ENCODE measurements around the gene DSN1. TPM values are rescaled to one million over a fixed set of nuclear protein-coding genes. Genes with fewer than 3 reads are reported as not detected.

DSN1 gene
- total RNA-seq, 2 experiments from 2014 or later: 33.5 to 35.3 TPM

DNA sequence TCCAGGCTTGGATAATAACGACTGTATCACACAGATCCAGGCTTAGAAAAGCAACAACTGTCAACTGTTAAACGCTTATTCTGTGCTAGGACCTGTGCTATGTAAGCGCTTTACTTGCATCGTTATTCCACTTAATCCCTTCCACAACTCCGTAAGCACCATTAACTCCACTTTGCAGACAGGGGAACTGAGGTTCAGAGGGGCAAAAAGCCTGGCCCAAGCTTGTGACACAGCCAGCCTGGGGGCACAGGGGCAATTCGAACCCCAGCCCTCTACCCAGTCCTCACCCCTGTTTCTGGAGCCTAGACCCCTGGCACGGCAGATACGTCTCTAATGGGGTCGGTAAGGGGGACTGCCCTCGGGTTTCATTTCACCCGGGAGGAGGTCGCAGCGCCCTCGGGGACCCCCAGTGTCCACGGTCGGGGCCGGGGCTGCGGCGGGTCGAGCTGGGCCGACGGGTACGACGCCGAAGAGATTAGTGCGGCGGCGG lies 411 bp downstream of the DSN1 start:
- Mint-ChIP-seq H3K36me3 (ENCODE audit: low read depth) (peaks cover 7% of the 10 kb centered on the region), H3K4me1 (peaks cover 44% of the 10 kb centered on the region), H3K9me3 (no peaks in the 10 kb centered on the region), H3K4me3 (peak overlapping the region; percentile 88), H3K27me3 (no peaks in the 10 kb centered on the region), H3K27ac (peak overlapping the region; percentile 95)
- ChIA-PET POLR2A (no interaction called here), CTCF (interaction anchor here (0.7 to 2.4 kb wide), 19 partner anchors 9 to 170 kb away, joined by 3 to 16 read pairs (median 4); partner anchors contain the start of genes NDRG3 and RAB5IF)
- no peak for DNase-seq

DNA sequence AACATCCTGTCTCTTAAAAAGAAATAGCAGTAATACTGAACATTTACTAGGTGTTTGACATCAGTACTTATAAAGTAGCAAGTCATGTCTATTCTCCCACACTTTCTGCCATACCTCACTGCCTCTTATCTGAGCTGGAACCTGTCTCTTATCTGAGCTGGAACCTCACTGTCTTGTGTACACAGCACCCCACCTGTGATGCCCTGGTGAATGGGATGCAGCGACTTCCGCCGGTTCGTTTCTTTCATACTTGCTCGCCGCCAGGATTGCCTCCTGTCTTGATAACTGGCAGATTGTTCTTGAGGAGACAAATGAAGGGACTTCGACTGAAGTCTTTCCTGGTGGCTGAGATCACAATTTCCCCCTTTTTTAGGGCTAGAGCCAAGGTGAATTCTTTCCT lies 2.9 kb downstream of the DSN1 start:
- Mint-ChIP-seq H3K27me3 (no peaks in the 10 kb centered on the region), H3K27ac (no peak overlapping the region), H3K9me3 (no peaks in the 10 kb centered on the region), H3K4me3 (no peak overlapping the region), H3K36me3 (ENCODE audit: low read depth) (peaks cover 11% of the 10 kb centered on the region), H3K4me1 (peaks cover 44% of the 10 kb centered on the region)
- DNase-seq: no peak
- ChIA-PET CTCF (no interaction called here), POLR2A (no interaction called here)

DNA sequence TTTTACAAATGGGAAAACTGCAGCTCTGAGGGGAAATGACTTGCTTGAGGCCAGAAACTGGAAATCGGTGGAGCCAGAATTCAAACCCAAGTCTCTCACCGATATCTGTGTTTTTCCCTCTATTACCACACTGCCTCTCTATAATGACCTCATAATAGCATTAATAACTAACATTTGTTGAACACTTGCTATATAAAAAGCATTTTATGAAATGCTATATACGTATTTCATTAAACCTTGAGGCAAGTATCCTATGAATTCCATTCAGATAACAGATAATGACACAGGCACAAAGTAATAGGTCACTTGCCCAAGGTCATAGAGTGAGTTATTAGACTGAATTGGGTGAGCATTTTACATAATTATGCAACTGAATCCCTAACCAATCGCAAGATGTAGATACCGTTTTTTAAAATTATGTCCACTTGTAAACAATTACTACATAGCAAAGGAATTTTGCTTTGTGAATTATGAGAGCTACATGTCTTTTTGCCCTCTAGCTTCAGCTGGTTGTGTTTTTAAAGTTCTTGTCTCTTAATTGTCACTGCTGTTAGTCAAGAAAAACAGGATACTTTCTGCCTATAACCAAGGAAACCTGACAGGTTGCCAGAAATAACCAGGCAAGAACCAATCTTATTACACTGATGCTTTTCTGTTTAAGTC lies 4.7 kb downstream of the DSN1 start:
- H3K9me3 Mint-ChIP-seq: no peaks in the 10 kb centered on the region
- ChIA-PET POLR2A (no interaction called here), CTCF (interaction anchor here (1.0 to 1.5 kb wide), 5 partner anchors 13 to 112 kb away, joined by 3 to 5 read pairs (median 3); no protein-coding TSS in a partner anchor)
- peaks cover 13% of the 10 kb centered on the region for H3K36me3 Mint-ChIP-seq (ENCODE audit: low read depth)
- no peaks in the 10 kb centered on the region for H3K27me3 Mint-ChIP-seq
- no peak for DNase-seq
- H3K27ac Mint-ChIP-seq: no peak overlapping the region
- no peak overlapping the region for H3K4me3 Mint-ChIP-seq
- H3K4me1 Mint-ChIP-seq: peaks cover 38% of the 10 kb centered on the region

DNA sequence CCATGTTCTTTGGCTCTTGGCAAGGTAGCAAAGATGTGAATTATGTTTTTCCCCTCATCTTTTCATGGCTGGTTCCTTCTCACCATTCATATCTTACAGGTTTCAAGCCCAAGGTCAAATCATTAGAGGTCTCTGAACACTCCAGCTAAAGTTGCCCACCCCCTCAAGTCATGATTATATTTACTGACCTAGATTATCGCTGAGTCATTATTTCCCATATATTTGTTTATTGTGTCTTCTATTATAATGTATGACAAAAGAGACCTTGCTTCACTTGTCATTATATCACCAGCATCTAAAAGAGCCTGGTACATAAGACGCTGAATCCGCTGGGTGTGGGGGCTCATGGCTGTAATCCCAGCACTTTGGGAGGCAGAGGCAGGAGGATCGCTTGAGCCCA lies 12.4 kb downstream of the DSN1 start:
- H3K9me3 Mint-ChIP-seq: no peaks in the 10 kb centered on the region
- H3K27me3 Mint-ChIP-seq: no peaks in the 10 kb centered on the region
- peak overlapping the region; percentile 51 for H3K27ac Mint-ChIP-seq
- DNase-seq: no peak
- peaks cover 22% of the 10 kb centered on the region for H3K36me3 Mint-ChIP-seq (ENCODE audit: low read depth)
- H3K4me1 Mint-ChIP-seq: peaks cover 13% of the 10 kb centered on the region
- ChIA-PET CTCF (interaction anchor here (1.0 to 1.9 kb wide), 3 partner anchors 13 to 97 kb away, joined by 3 read pairs; partner anchors contain the start of gene DSN1), POLR2A (no interaction called here)
- no peak overlapping the region for H3K4me3 Mint-ChIP-seq

DNA sequence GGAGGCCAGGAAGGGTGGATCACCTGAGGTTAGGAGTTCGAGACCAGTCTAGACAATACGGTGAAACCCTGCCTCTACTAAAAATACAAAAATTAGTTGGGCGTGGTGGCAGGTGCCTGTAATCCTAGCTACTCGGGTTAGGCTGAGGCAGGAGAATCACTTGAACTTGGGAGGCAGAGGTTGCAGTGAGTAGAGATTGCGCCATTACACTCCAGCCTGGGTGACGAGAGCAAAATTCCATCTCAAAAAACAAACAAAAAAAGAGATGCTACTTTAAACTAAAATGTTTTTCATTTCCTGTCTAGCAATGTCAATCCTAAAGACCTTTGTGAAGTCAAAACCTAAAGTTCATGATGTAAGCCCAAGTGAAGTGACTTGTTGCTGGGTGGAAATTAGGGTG lies 12.9 kb downstream of the DSN1 start:
- no peak overlapping the region for H3K27ac Mint-ChIP-seq
- H3K4me1 Mint-ChIP-seq: peaks cover 13% of the 10 kb centered on the region
- no peaks in the 10 kb centered on the region for H3K27me3 Mint-ChIP-seq
- H3K4me3 Mint-ChIP-seq: no peak overlapping the region
- no peaks in the 10 kb centered on the region for H3K9me3 Mint-ChIP-seq
- ChIA-PET POLR2A (no interaction called here), CTCF (interaction anchor here (1.0 to 1.9 kb wide), 4 partner anchors 13 to 97 kb away, joined by 3 read pairs; partner anchors contain the start of gene DSN1)
- H3K36me3 Mint-ChIP-seq (ENCODE audit: low read depth): peaks cover 23% of the 10 kb centered on the region
- no peak for DNase-seq

DNA sequence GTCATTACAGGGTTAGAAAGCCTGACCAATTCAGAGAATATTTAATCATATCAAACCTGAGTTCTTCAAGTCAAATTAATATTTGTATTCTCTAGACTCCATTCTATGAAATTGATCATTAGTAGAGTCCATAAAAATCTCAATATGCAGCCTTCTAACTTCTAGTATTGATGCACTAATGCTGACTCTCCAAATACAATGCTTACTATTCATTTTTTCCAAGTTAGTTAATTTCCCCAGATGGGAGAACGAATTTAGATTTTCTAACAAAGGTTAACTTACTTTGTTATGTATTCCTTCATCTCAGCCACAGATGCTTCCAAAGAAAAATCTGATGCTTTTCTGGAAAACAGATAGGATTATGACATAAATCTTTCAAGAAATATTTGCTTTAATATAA lies 15.3 kb downstream of the DSN1 start:
- ChIA-PET POLR2A (no interaction called here), CTCF (interaction anchor here (1.1 to 1.9 kb wide), 2 partner anchors 8 to 145 kb away, joined by 3 to 7 read pairs; no protein-coding TSS in a partner anchor)
- no peak overlapping the region for H3K27ac Mint-ChIP-seq

DNA sequence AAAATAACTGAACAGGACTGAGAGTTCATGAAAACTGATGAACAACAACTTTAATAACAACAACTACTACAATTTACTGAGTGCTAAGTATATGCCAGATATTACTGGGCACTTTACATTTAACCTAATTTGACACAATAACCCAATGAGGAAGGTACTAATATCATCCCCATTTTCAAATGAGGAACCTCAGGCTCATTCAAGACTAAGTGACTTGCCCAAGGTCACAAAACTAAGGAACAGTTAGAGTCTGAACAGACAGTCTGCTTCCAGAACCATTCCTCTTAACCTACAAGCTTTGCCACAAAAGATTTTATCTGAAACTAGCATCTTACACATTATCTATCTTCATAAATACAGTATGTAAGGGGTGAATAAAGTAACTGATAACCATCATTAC lies 17.1 kb downstream of the DSN1 start:
- peaks cover 13% of the 10 kb centered on the region for H3K4me1 Mint-ChIP-seq
- ChIA-PET POLR2A (no interaction called here), CTCF (interaction anchor here (1.1 to 2.2 kb wide), 3 partner anchors 10 to 17 kb away, joined by 5 to 11 read pairs (median 7); partner anchors contain the start of gene DSN1)
- peaks cover 49% of the 10 kb centered on the region for H3K36me3 Mint-ChIP-seq (ENCODE audit: low read depth)
- H3K27ac Mint-ChIP-seq: no peak overlapping the region
- DNase-seq: no peak
- H3K4me3 Mint-ChIP-seq: no peak overlapping the region
- H3K9me3 Mint-ChIP-seq: no peaks in the 10 kb centered on the region
- no peaks in the 10 kb centered on the region for H3K27me3 Mint-ChIP-seq

More for the DNA sequence above, 15.3 kb downstream of the DSN1 start:
- no peaks in the 10 kb centered on the region for H3K9me3 Mint-ChIP-seq
- no peaks in the 10 kb centered on the region for H3K27me3 Mint-ChIP-seq
- H3K4me1 Mint-ChIP-seq: peaks cover 13% of the 10 kb centered on the region
- peaks cover 37% of the 10 kb centered on the region for H3K36me3 Mint-ChIP-seq (ENCODE audit: low read depth)
- H3K4me3 Mint-ChIP-seq: no peak overlapping the region
- DNase-seq: no peak

DNA sequence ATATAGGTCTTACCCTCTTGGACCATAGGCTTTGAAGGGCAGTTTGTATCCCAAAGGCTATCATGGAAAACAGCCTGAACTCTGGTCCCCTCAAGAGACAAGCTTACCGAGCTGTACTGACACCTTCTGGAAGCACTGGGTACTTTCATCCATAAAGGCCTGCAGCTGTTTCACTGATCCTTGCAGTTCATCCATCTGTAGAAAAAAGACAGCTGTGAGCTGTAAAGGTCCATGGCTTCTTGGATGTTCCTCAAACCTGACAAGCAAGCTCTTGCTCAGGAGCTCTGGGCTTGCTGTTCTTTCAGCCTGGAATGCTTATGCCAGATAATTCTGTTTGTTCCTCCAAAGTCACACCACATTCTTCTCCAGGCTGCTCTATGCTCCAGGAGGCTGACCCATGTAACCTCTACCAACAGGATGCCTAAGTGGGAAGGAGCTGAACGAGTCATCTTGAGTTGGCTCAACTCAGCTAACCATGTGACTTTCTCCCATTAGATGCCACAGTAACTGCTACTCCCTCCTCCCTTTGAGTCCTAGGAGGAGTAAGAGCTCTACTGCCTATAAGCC lies 18.8 kb downstream of the DSN1 start:
- Mint-ChIP-seq H3K36me3 (ENCODE audit: low read depth) (peaks cover 47% of the 10 kb centered on the region), H3K4me1 (peaks cover 9% of the 10 kb centered on the region), H3K4me3 (no peak overlapping the region), H3K27ac (no peak overlapping the region), H3K27me3 (no peaks in the 10 kb centered on the region), H3K9me3 (no peaks in the 10 kb centered on the region)
- CTCF ChIA-PET: interaction anchor here (0.5 to 2.3 kb wide), 24 partner anchors 8 to 240 kb away, joined by 3 to 12 read pairs (median 4); partner anchors contain the start of genes DSN1, NDRG3 and RAB5IF
- DNase-seq: peak; percentile 66
- POLR2A ChIA-PET: no interaction called here

DNA sequence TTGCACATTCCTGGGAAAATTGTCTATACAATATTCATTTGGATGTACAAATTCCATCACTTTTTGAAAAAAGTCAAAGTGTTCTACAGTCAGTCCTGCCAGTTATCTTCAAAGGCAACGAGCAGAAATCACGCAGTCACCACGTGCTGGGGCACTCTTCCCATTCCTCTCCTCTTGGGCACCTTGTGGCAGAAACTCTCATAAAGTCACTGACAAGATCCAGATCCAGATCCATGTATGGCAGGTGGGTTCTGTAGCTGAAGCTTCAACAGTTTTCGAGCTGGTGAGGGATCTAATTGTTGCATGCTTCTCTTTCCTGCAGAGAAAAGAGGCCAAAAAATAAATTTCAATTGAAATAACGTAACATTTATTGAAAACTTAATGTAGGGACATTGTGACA lies 21.0 kb downstream of the DSN1 start:
- no peak for DNase-seq
- POLR2A ChIA-PET: no interaction called here
- Mint-ChIP-seq H3K4me1 (peaks cover 2% of the 10 kb centered on the region), H3K9me3 (no peaks in the 10 kb centered on the region), H3K27me3 (no peaks in the 10 kb centered on the region), H3K27ac (no peak overlapping the region), H3K4me3 (no peak overlapping the region), H3K36me3 (ENCODE audit: low read depth) (peaks cover 41% of the 10 kb centered on the region)
- CTCF ChIA-PET: interaction anchor here (1.4 kb wide), 1 partner anchor 83 kb away, joined by 5 read pairs; no protein-coding TSS in a partner anchor

DNA sequence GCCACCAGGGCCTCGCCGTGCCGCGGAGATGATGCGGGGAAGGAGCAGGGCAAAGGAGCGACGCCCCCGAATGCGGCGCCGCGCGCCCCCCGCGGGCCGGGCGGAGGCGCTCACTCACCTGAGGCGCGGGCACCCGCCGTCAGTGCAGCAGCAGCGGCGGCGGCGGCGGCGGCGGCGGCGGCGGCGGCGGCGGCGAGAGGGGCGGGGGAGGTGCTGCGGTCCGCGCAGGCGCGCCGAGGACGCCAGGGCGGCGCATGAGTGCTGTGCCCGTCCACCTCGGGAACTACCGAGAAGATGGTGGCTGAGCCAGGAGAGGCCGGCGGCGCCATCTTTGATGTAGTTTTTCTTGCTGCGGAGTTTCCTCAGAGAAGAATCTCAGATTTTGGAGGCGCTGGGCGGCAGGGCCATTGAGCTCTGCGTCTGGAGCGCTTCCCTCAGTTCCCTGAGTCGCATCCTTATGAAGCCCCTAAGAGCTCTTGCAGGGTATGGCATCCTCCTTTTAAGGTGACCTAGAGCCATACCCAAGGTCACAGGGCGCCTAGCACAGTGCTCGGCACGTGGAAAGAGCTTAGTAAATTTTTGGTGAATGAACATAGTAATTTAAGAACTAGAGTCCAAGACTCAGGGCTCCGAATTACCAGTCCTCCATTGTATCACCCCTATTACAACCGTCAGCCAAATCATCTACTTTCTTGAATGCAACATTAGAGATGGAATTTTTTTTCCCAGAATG lies 27.5 kb downstream of the DSN1 start, which contains the start of gene NDRG3:
Gene NDRG3 (minus strand): TSS at position 164 of the 733 bp plus-strand sequence. CDS start 24,355 bp downstream, outside the sequence.
- Mint-ChIP-seq H3K27me3 (peaks cover 2% of the 10 kb centered on the region), H3K4me3 (peak within 1 kb of the TSS; percentile 87), H3K36me3 (ENCODE audit: low read depth) (peaks cover 13% of the 10 kb centered on the region), H3K27ac (peak within 1 kb of the TSS; percentile 90), H3K9me3 (no peaks in the 10 kb centered on the region), H3K4me1 (peaks cover 19% of the 10 kb centered on the region)
- peak; percentile 95 for DNase-seq
- POLR2A ChIA-PET: interaction anchor here (0.7 kb wide), 1 partner anchor 114 kb away, joined by 3 read pairs; no protein-coding TSS in a partner anchor
- CTCF ChIA-PET: interaction anchor here (0.6 to 1.3 kb wide), 10 partner anchors 9 to 196 kb away, joined by 3 to 5 read pairs (median 3); partner anchors contain the start of genes DSN1 and RAB5IF

DNA sequence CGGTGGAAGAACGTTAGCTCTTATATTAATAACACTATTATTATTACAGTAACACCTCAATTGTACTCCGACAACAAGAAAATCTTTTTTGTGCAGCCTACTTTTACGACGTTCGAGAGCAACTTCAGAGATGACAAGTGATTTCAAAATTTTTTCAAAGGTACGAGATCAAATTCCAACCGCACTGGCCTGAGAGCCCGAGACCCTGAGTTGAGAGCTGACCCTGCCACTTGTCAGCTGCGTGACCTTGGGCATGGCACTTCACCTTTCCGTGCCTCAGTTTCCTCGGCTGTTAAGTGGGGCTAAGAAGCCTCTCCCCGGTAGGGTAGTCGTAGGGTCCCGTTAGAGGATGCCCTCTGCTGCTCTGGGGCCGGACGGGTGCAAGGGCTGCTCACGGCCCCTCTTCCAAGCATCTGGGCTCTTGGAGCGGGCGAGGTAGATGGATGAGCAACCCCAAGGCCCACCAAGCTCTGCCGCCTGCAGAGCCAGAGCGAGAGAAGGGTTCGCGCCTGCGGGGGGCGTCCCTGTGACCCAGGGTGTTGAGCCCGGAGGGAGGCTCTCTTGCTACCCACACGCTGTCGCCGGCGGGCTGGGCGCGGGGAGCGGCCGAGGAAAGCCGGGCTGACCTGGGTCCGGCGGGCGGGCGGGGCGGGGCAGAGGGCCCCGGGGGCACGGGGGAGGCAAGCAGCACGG lies 28.2 kb downstream of the DSN1 start:
- peaks cover 2% of the 10 kb centered on the region for H3K27me3 Mint-ChIP-seq
- peaks cover 9% of the 10 kb centered on the region for H3K36me3 Mint-ChIP-seq (ENCODE audit: low read depth)
- CTCF ChIA-PET: interaction anchor here (0.7 to 2.1 kb wide), 8 partner anchors 9 to 140 kb away, joined by 3 to 6 read pairs (median 4); partner anchors contain the start of genes DSN1 and RAB5IF
- peaks cover 19% of the 10 kb centered on the region for H3K4me1 Mint-ChIP-seq
- H3K9me3 Mint-ChIP-seq: no peaks in the 10 kb centered on the region
- no peak for DNase-seq
- POLR2A ChIA-PET: no interaction called here
- H3K27ac Mint-ChIP-seq: peak overlapping the region; percentile 75
- H3K4me3 Mint-ChIP-seq: peak overlapping the region; percentile 87

DNA sequence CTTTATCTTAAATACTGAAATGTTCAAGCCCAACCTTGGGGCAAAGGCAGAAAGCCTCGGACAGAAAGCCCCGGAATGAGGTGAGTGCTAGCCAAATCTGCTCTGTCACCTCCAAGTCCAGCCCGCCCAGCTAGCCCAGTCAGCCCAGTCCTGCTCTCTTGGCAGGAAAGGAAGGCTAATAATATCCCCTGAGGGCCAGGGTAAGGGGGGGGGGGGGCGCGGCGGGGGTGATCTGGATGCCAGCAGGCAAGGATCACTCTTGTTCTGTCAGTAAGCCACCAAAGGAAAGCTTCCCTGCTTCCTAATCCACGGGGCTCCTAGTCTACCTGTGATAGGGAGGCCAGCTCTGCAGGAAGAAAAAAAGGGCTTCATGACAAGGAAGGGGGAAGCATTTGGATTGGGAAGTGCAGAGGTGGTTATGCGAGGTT lies 28.8 kb downstream of the DSN1 start:
- no peak for DNase-seq
- POLR2A ChIA-PET: no interaction called here

More for the DNA sequence above, 28.8 kb downstream of the DSN1 start:
- CTCF ChIA-PET: interaction anchor here (0.9 to 2.1 kb wide), 6 partner anchors 9 to 238 kb away, joined by 3 to 6 read pairs (median 3); partner anchors contain the start of gene RAB5IF
- no peak overlapping the region for H3K27ac Mint-ChIP-seq
- peaks cover 2% of the 10 kb centered on the region for H3K27me3 Mint-ChIP-seq
- H3K4me1 Mint-ChIP-seq: peaks cover 19% of the 10 kb centered on the region
- H3K9me3 Mint-ChIP-seq: no peaks in the 10 kb centered on the region
- peaks cover 9% of the 10 kb centered on the region for H3K36me3 Mint-ChIP-seq (ENCODE audit: low read depth)
- peak overlapping the region; percentile 87 for H3K4me3 Mint-ChIP-seq

Data from activated CD4-positive, alpha-beta T cell treated with anti-CD3 and anti-CD28 coated beads, Interleukin-2, amount 10 ng/mL, durations not matched to agents 7 days and 5 days (primary cell).